Glutamatergic neuron (in vitro differentiated cells): ENCODE measurements around the gene DNAAF1. TPM values are rescaled to one million over a fixed set of nuclear protein-coding genes. Genes with fewer than 3 reads are reported as not detected.

Source experiments
- DNase-seq: peaks from one replicate; pipeline ENCODE4 v3.0.0; 2022
- H3K27ac Mint-ChIP-seq: one replicate; pipeline ENCODE4 v1.8.0; 2020; ENCODE audit warnings: mild to moderate bottlenecking, mixed read lengths, inconsistent platforms; ENCODE audit not compliant: unreplicated experiment
- H3K27me3 Mint-ChIP-seq: one replicate; pipeline ENCODE4 v1.8.0; 2020; ENCODE audit warnings: mild to moderate bottlenecking, moderate library complexity, mixed read lengths, inconsistent platforms; ENCODE audit not compliant: unreplicated experiment
- H3K36me3 Mint-ChIP-seq: one replicate; pipeline ENCODE4 v1.8.0; 2020; ENCODE audit warnings: mild to moderate bottlenecking, mixed read lengths, inconsistent platforms; ENCODE audit not compliant: unreplicated experiment
- H3K4me1 Mint-ChIP-seq: one replicate; pipeline ENCODE4 v1.8.0; 2020; ENCODE audit warnings: mild to moderate bottlenecking, low read depth, mixed read lengths, inconsistent platforms; ENCODE audit not compliant: unreplicated experiment
- H3K4me3 Mint-ChIP-seq: one replicate; pipeline ENCODE4 v1.8.0; 2020; ENCODE audit warnings: mild to moderate bottlenecking, mixed read lengths, inconsistent platforms; ENCODE audit not compliant: unreplicated experiment
- H3K9me3 Mint-ChIP-seq: one replicate; pipeline ENCODE4 v1.8.0; 2020; ENCODE audit warnings: mild to moderate bottlenecking, moderate library complexity, mixed read lengths, inconsistent platforms; ENCODE audit not compliant: unreplicated experiment
- total RNA-seq: library from RNA; stranded (reverse); fragmentation: NEBNext Ultra II Directional; extraction: Animal tissue kit (Norgen Biotek cat#: 25700); gene quantifications from one replicate; pipeline ENCODE4 v1.2.1, GENCODE V29; 2021; ENCODE audit not compliant: unreplicated experiment
- TF ChIP-seq, protein P1 (sequence below): fragments of 200-600 bp; sonication (generic); IDR thresholded peaks from one replicate; pipeline ENCODE4 v1.5.0; 2021; ENCODE audit not compliant: partially characterized antibody, unreplicated experiment

The DNAAF1 gene
- total RNA-seq, 1 donor from 2014 or later: 0.56 TPM

DNA sequence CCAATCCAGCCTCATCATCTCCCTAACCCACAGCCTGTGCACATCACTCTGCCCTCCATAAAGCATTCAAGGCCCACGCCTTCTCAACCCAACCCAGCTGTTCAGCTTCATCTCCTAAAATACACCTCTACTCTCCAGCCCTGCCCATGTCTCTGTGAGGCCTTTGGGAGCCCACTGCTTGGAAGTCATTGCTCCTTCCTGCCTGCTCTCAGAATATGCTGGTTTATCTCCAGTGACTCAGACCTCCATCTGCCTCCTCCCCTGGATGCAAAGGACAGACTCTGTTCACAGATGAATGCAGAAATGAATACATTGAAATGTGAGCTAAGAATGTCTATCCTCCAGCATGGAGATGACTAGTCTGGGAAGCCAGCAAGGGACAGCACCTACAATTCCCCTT, 75.7 kb downstream of the DNAAF1 start:
- Mint-ChIP-seq H3K36me3 (no peaks in the 10 kb centered on the region), H3K4me3 (no peak overlapping the region), H3K4me1 (peaks cover 20% of the 10 kb centered on the region), H3K27me3 (peaks cover 6% of the 10 kb centered on the region), H3K27ac (no peak overlapping the region), H3K9me3 (peaks cover 8% of the 10 kb centered on the region)
- TF ChIP-seq, protein P1, sequence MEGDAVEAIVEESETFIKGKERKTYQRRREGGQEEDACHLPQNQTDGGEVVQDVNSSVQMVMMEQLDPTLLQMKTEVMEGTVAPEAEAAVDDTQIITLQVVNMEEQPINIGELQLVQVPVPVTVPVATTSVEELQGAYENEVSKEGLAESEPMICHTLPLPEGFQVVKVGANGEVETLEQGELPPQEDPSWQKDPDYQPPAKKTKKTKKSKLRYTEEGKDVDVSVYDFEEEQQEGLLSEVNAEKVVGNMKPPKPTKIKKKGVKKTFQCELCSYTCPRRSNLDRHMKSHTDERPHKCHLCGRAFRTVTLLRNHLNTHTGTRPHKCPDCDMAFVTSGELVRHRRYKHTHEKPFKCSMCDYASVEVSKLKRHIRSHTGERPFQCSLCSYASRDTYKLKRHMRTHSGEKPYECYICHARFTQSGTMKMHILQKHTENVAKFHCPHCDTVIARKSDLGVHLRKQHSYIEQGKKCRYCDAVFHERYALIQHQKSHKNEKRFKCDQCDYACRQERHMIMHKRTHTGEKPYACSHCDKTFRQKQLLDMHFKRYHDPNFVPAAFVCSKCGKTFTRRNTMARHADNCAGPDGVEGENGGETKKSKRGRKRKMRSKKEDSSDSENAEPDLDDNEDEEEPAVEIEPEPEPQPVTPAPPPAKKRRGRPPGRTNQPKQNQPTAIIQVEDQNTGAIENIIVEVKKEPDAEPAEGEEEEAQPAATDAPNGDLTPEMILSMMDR: no peak
- no peak for DNase-seq

DNA sequence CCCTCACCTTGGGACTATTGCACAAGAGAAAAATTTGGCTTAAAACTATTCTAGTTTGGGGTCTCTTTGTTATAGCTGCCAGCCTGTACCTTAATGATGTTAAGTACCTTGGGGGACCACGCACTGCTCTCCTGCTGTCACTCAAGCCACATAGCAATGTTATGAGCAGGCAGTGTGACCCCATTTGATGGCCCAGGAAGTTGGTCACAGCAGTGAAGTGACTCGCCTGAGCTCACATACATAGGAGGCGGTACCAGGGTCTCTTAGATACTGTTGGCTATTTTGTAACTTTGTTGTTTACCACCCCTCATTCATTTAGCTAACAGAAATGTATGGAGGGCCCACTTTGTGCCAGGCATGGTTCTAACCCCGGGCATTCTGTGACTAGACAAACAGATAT, 78.3 kb downstream of the DNAAF1 start:
- Mint-ChIP-seq H3K27me3 (peaks cover 8% of the 10 kb centered on the region), H3K4me1 (peaks cover 18% of the 10 kb centered on the region), H3K27ac (no peak overlapping the region), H3K36me3 (peaks cover 4% of the 10 kb centered on the region), H3K4me3 (no peak overlapping the region), H3K9me3 (peaks cover 14% of the 10 kb centered on the region)
- TF ChIP-seq, protein P1: no peak
- no peak for DNase-seq

DNA sequence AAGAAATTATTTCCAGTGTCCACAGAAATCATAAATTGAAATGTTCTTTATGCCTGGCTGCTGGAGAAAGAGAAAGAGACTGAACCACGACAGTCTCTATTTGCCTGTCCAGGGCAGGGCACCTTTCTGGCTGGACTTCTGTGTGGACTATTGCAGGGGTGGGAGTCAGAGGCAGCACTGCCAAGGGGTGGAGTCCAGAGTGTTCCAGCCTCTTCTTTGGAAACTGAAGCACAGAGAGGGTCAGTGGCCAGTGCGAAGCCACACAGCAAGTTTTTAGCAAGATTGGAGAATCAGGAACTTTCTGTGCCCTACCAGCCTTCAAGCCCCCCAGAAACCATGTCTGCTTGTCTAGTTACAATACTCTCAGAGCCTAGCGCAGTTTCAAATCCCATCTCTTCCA, 79.4 kb downstream of the DNAAF1 start:
- H3K27me3 Mint-ChIP-seq: peaks cover 8% of the 10 kb centered on the region
- no peak overlapping the region for H3K4me3 Mint-ChIP-seq
- peaks cover 4% of the 10 kb centered on the region for H3K36me3 Mint-ChIP-seq
- H3K9me3 Mint-ChIP-seq: peaks cover 14% of the 10 kb centered on the region
- DNase-seq: no peak
- peaks cover 11% of the 10 kb centered on the region for H3K4me1 Mint-ChIP-seq
- TF ChIP-seq, protein P1: no peak
- no peak overlapping the region for H3K27ac Mint-ChIP-seq

DNA sequence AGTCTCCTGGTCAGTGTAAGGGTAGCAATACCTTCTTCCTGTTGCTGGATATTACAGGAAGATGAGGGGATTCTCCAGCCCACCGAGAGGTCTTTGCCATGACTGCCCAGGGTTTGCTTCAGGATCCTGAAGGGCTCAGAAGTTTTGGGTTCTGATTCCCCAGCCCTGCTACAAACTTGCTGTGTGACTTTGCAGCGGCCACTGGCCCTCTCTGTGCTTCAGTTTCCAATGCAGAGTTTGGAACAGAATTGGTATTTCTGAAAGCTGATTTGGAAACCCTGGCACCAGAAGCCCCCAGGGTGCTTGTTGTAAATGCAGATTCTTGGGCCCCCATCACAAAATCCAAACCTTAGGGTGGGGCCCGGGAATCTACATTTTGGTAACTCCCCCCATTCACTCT, 80.0 kb downstream of the DNAAF1 start:
- Mint-ChIP-seq H3K27ac (no peak overlapping the region), H3K4me1 (peaks cover 11% of the 10 kb centered on the region), H3K9me3 (peaks cover 16% of the 10 kb centered on the region), H3K27me3 (peaks cover 8% of the 10 kb centered on the region), H3K36me3 (peaks cover 4% of the 10 kb centered on the region), H3K4me3 (no peak overlapping the region)
- DNase-seq: no peak
- TF ChIP-seq, protein P1: no peak

DNA sequence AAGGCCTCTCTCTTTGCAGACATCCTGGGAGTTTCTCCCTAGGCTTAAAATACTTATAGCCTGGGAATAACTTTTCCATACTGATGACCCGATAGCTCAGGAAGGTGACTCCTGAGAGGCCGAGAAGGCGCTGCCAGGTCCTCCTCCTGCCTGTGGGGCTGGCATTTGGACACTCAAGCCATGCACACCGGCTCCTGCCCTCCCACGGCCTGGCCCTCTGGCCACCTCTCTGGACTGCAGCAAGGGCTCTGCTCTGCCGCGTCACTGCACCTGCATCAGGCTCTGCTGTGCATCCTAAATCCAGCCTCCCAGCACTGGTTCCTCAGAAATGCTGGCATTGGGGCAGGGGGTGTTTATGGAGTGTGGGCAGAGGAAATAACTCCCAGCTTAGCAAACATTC, 80.5 kb downstream of the DNAAF1 start:
- peaks cover 16% of the 10 kb centered on the region for H3K9me3 Mint-ChIP-seq
- H3K4me1 Mint-ChIP-seq: peaks cover 11% of the 10 kb centered on the region
- peaks cover 4% of the 10 kb centered on the region for H3K36me3 Mint-ChIP-seq
- H3K27ac Mint-ChIP-seq: no peak overlapping the region
- H3K4me3 Mint-ChIP-seq: no peak overlapping the region
- no peak for DNase-seq
- peaks cover 8% of the 10 kb centered on the region for H3K27me3 Mint-ChIP-seq
- TF ChIP-seq, protein P1: no peak
